ENCODE measurements around the gene INTS15. TPM values are rescaled to one million over a fixed set of nuclear protein-coding genes. Genes with fewer than 3 reads are reported as not detected.

Gene INTS15
- 31.5 and 35.7 TPM in 2 replicates for total RNA-seq
- 51.3 and 51.6 TPM in 2 replicates for polyA plus RNA-seq
- polyA plus RNA-seq (2011; cell fraction: cytosol; rRNA removed), result 36.1 and 38.8 TPM in 2 replicates
- 34.4 and 36.5 TPM in 2 replicates for polyA plus RNA-seq (2011; cell fraction: nucleus; rRNA removed)
- polyA plus RNA-seq (2012), result 21.6 and 29.0 TPM in 2 replicates
- 25.4 and 28.4 TPM in 2 replicates for polyA minus RNA-seq
- 12.1 TPM for polyA minus RNA-seq (2011; cell fraction: cytosol; rRNA and poly(A)+ RNA removed)
- polyA minus RNA-seq (2011; cell fraction: nucleus; rRNA and poly(A)+ RNA removed), result 15.7 and 16.2 TPM in 2 replicates
- percentile 65 among the genes with signal in this experiment for Bru-seq, nascent RNA
- percentile 73 among the genes with signal in this experiment for BruChase-seq, experiment 1, labeled RNA remaining after a 6-hour chase
- percentile 71 among the genes with signal in this experiment for BruChase-seq, experiment 2, labeled RNA remaining after a 2-hour chase
- long read RNA-seq, transcript C7orf26-201 (6 exons, 2,182 nt), result major isoform, 24 of 38 reads
- long read RNA-seq, partial matches to known transcripts, result 0 of 38 reads
- long read RNA-seq, other reads (novel, unspliced or antisense), result 14 of 38 reads

- Histone ChIP-seq H3K9me1 (replicated peaks; ENCODE audit: control insufficient read depth, extremely low read depth, insufficient read depth, low read length) (no peaks in the 10 kb centered on the region), H2AFZ (ENCODE audit: low read depth, low read length) (peak within 1 kb of the TSS; percentile 92), H3K4me3 (replicated peaks in 1 of 3; ENCODE audit: insufficient read depth in 1 of 3, low read depth in 1 of 3, low read length in 3 of 3) (peak within 1 kb of the TSS; percentile 66 to 96 (median 70)), H3K4me1 (ENCODE audit: control insufficient read depth, extremely low read depth, insufficient read depth, low read length) (peaks cover 12% of the 10 kb centered on the region), H3K4me2 (ENCODE audit: insufficient read depth, low read length) (peak within 1 kb of the TSS; percentile 81), H3K27me3 (ENCODE audit: control insufficient read depth in 2 of 2, insufficient read depth in 2 of 2, low read length in 2 of 2) (no peaks in the 10 kb centered on the region), H3K79me2 (ENCODE audit: control insufficient read depth, insufficient read depth, low read length) (peaks cover 13% of the 10 kb centered on the region), H4K20me1 (replicated peaks; ENCODE audit: control insufficient read depth, extremely low read depth, insufficient read depth, low read length) (no peaks in the 10 kb centered on the region), H3K9ac (replicated peaks; ENCODE audit: extremely low read depth, insufficient read depth, low read length) (peak within 1 kb of the TSS; percentile 77), H3K9me3 (replicated peaks; ENCODE audit: control insufficient read depth, insufficient read depth, low read length) (no peaks in the 10 kb centered on the region), H3K36me3 (ENCODE audit: control insufficient read depth in 2 of 2, extremely low read depth in 1 of 2, insufficient read depth in 2 of 2, low read length in 2 of 2) (peaks cover 3 to 12% of the 10 kb centered on the region in 2 experiments), H3K27ac (ENCODE audit: insufficient read depth, low read depth, low read length) (peak within 1 kb of the TSS; percentile 60)
- intact Hi-C loops (cut with micrococcal nuclease), result loop anchor here (1.0 to 5.0 kb wide), 4 partner anchors 13 to 267 kb away; partner anchors contain the start of genes ZDHHC4 and ZNF12
- DNase-seq (ENCODE audit: low read depth, low spot score) (peak; percentile 70), FAIRE-seq (peak; percentile 90)
- BruUV-seq (replicated peaks), result no TSS peak
- TF ChIP-seq CTCF (IDR thresholded peaks at IDR 0.05; ENCODE audit: extremely low read depth in 1 of 2, insufficient read depth in 1 of 2, low read depth in 1 of 2, low read length in 2 of 2) (peak; percentile 57 to 86), MAX (IDR thresholded peaks at IDR 0.05; ENCODE audit: insufficient read depth, insufficient read length) (no peak), MYC (IDR thresholded peaks at IDR 0.05; ENCODE audit: low read depth, low read length) (no peak), POLR2A (IDR thresholded peaks at IDR 0.05; ENCODE audit: low read depth, low read length) (peak; percentile 94), POLR2AphosphoS5 (IDR thresholded peaks at IDR 0.05; ENCODE audit: insufficient read depth, low read depth, low read length) (peak; percentile 99)
- ChIA-PET CTCF (interaction anchor here (0.7 to 2.1 kb wide), 10 partner anchors 10 to 268 kb away, joined by 3 to 18 read pairs (median 4); partner anchors contain the start of gene ZDHHC4), POLR2A (interaction anchor here (0.7 to 1.3 kb wide), 2 partner anchors 31 to 47 kb away, joined by 3 to 4 read pairs; partner anchors contain the start of gene ZNF316)
- dilution Hi-C loops (cut with MboI; ENCODE audit: extremely low pct_ligation_motif_present, low sequenced_read_pairs), result no loop called here
These were observed at the start of gene INTS15 for GRCh38 chr7:6589829-6590644. TSS of gene INTS15 (plus strand) at chr7:6590021. CDS start at chr7:6590284, 263 bp downstream.
